H1 (cell line): ENCODE data around the gene BBS4. TPM values are rescaled to one million over a fixed set of nuclear protein-coding genes. Genes with fewer than 3 reads are reported as not detected.

Experiments used
- CBX5 ChIP-seq: fragments of 300-800, 300-1000 bp; sonication (generic); IDR thresholded peaks from 2 replicates; pipeline ENCODE4 v1.7.1; 2016; ENCODE audit warnings: antibody characterized with exemption, low read length, low read depth
- EP300 ChIP-seq, 2 experiments: IDR thresholded peaks; 1 replicate in 1 of 2; 2 replicates in 1 of 2; pipeline ENCODE4 v1.6.1; 2011 to 2012; ENCODE audit warnings: low read depth in 2 of 2, low read length in 2 of 2, mild to moderate bottlenecking in 2 of 2, borderline replicate concordance in 1 of 2, inconsistent platforms in 1 of 2, moderate library complexity in 1 of 2
- TAF1 ChIP-seq: IDR thresholded peaks from 2 replicates; pipeline ENCODE4 v1.6.1; 2011; ENCODE audit warnings: mild to moderate bottlenecking, low read depth, low read length
- USF2 ChIP-seq: IDR thresholded peaks from 2 replicates; pipeline ENCODE4 v1.6.1; 2011; ENCODE audit warnings: low read length, improper control_type of control experiment
- polyA plus RNA-seq, 7 experiments: library from polyadenylated mRNA; depleted of rRNA in 3 of 7; stranded (reverse) in 5 of 7; unstranded in 2 of 7; fragments of >200 nt in 5 of 7; fragments of 200-250 nt in 2 of 7; gene quantifications; 1 replicate in 5 of 7; 2 replicates in 1 of 7; 4 replicates in 1 of 7; pipeline versions ENCODE4 v1.2.1 to v1.2.3, GENCODE V29; 2011 to 2013; ENCODE audit warnings: missing spikeins in 2 of 7, mixed read lengths in 2 of 7
- total RNA-seq: library from RNA; stranded (reverse); fragmentation: NEBNext Ultra II Directional; extraction: Animal tissue kit (Norgen Biotek cat#: 25700); gene quantifications from 2 replicates; pipeline ENCODE4 v1.2.1, GENCODE V29; 2021

BBS4 gene
- total and polyA plus RNA-seq, 2 of the 8 experiments (the other 6 are each of a cell fraction or from before 2014, with no cell fraction given), result 17.4 to 24.1 TPM

- TF ChIP-seq CBX5, result no peak
- no peak for TF ChIP-seq TAF1
- no peak for TF ChIP-seq EP300 (IDR thresholded peaks at IDR 0.05; ENCODE audit: borderline replicate concordance in 1 of 2, low read depth in 2 of 2, low read length in 2 of 2)
- no peak for TF ChIP-seq USF2
- TF ChIP-seq, all 59 proteins: peak for 0
Measured at GRCh38 chr15:72786242-72786641, 100.2 kb downstream of the BBS4 start (continued).
